Pons (tissue), 1 donor: ENCODE results near the gene MBOAT1.
"Not testable (repeated sequence)": the region's sequence is repeated elsewhere in the genome, so short reads cannot be mapped to it uniquely, and the experiment has no call there.

ENCODE experiments used
- DNase-seq: peaks from one replicate; pipeline ENCODE4 v3.0.0-alpha.2; 2016; ENCODE audit warnings: low spot score

MBOAT1 gene

GRCh38 chr6:20212392-20213111 lies at the start of gene MBOAT1:
MBOAT1 (minus strand) TSS chr6:20212469; CDS start chr6:20212234, 235 bp downstream.
- DNase-seq: peak; percentile 90

DNA sequence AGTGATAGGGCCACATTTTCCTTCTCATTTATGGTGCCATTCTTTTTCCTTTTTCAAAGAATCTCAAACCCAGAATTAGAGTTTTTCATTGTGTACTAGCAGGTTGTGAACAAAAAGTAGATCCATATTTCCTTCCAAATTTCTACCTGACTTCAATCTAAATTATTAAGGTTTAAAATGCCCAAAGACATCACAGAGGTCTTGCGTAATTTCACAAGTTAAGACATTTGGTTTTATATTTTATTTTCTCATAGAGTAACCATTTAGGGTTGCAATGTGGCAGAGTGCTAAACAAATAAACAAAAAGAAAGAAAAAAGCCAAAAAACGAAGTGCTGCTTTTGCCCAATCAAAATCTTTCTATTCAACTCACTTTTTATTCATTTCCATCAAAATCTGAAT lies 49.4 kb upstream of the MBOAT1 start:
- no peak for DNase-seq

GRCh38 chr6:20260360-20260759 lies 48.1 kb upstream of the MBOAT1 start:
- DNase-seq: no peak

DNA sequence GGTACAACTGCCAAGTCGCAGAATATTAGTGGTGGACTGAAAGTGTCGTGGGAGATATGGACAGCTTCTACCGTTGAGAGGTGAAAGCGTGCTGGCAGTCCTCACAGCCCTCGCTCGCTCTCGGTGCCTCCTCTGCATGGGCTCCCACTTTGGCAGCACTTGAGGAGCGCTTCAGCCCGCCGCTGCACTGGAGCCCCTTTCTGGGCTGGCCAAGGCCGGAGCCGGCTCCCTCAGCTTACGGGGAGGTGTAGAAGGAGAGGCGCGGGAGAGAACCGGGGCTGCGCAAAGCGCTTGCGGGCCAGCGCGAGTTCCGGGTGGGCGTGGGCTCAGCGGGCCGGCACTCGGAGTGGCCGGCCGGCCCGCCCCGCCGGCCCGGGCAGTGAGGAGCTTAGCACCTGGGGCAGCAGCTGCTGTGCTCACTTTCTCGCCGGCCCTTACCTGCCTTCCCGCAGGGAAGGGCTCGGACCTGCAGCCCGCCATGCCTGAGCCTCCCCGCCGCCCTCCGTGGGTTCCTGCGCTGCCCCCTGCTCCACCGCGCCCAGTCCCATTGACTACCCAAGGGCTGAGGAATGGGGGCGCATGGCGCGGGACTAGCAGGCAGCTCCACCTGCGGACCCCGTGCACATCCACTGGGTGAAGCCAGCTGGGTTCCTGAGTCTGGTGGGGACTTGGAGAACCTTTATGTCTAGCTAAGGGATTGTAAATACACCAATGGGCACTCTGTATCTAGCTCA lies 47.2 kb upstream of the MBOAT1 start:
- no peak for DNase-seq

- DNase-seq: no peak
These were observed 43.2 kb upstream of the MBOAT1 start for GRCh38 chr6:20255428-20255827.

GRCh38 chr6:20254295-20254694 lies 42.0 kb upstream of the MBOAT1 start:
- DNase-seq: no peak

DNA sequence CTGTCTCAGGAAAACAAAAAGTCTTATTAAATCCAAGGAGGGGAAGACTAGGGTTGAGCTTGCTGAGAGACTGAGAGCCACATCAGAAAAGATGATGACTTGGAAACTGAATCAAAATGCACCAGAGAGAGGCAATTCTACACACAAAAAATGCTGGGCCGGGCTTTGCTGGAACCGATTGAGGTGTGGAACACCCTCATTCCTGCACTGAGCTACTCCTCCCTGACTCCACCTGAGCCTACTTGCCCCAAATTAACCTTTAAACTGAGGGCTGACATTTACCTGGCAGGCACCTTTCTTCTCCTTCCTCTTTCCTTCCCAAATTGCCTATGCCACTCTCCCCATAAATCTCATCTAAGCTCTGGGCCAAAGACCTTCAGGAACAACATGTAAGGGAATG lies 40.8 kb upstream of the MBOAT1 start:
- DNase-seq: no peak

DNA sequence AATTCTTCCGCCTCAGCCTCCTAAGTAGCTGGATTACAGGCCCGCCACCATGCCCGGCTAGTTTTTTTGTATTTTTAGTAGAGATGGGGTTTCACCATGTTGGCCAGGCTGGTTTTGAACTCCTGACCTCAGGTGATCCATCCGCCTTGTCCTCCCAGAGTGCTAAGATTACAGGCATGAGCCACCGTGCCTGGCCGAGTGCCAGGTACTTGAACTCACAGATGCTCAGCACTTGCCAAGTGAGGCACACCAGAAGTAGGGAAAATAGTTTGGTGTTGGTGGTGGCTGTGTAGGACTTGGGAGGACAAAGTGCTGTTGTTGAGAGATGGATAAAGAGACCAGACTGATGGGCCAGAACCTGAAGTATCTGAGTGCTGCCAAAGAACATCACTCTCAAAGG lies 40.0 kb upstream of the MBOAT1 start:
- no peak for DNase-seq

DNA sequence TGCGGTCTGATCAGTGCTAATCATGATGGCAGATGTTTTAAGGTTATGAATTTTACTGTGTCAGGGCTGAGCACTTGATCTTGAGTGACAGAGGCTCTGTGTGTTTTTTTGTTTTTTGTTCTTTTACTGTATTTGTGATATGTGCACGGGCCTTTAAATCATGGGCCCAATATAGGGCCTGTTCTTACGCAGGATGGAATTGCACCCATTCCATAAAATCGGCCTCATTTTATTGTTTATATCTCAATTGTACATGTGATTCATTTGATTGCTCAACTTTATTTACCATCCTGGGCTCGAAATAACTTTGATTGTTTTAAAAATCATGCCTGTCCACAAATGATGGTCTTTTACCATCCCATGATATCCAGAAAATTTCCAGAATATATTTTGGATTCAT lies 39.3 kb upstream of the MBOAT1 start:
- no peak for DNase-seq

DNA sequence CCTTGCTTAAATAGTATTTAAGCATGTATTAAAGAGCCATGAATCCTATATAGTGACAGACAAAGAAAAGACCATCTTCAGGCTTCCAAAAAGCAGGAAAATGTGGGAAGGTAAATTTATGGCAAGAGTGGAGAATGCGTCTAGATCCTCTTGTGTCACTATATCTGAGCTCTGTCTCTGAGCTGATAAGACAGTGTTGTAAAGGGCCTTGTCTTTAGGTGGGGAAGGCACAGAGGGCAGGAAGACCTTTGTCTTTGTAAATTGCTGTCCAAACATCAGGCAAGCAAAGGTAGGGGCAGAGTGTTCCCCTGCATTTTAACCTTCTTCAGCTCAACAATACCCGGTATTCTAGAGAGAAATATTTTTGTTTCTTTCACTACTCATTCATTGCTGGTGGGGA lies 33.9 kb upstream of the MBOAT1 start:
- no peak for DNase-seq

DNA sequence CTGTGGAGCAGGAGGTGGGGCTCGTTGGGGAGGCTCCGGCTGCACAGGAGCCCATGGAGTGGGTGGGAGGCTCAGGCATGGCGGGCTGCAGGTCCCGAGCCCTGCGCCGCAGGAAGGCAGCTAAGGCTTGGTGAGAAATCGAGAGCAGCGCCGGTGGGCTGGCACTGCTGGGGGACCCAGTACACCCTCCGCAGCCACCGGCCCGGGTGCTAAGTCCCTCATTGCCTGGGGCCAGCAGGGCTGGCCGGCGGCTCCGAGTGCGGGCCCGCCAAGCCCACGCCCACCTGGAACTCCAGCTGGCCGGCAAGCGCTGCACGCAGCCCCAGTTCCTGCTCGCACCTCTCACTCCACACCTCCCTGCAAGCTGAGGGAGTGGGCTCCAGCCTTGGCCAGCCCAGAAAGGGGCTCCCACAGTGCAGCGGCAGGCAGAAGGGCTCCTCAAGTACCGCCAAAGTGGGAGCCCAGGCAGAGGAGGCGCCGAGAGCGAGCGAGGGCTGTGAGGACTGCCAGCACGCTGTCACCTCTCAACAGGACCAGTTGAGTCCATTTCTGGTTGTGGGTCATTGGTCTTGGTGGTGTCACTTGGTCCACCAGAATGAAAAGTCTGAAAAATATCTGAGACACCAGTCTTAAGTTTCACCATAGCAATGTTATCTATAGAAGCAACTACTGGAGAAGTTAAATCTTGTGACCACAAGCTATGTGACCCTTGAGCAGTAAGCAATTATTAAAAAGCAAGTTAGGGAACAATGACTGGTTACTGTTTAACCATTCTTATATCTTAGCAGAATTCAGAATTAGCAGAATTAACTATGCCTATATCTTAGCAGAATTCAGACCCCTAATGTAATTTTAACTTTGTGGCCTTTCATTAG lies 32.8 kb upstream of the MBOAT1 start:
- not testable (repeated sequence) for DNase-seq

DNA sequence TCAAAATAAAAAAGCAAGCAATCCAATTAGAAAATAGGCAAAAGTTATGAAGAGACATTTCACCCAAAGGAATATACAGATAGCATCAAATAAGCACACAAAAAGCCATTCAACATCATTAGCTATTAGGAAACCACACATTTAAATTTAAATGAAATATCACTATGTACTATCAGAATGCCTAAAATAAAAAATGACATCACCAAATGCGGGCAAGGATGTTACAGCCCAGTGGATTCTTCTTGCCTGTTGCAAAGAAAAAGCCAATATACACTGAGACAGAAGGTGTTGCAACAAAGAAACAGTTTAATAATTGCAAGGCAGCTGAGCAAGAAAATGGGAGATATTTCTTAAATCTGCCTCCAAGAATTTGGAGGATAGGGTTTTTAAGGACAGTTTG lies 31.0 kb upstream of the MBOAT1 start:
- DNase-seq: no peak

- no peak for DNase-seq
These were observed 30.1 kb upstream of the MBOAT1 start for GRCh38 chr6:20242397-20242796.

DNA sequence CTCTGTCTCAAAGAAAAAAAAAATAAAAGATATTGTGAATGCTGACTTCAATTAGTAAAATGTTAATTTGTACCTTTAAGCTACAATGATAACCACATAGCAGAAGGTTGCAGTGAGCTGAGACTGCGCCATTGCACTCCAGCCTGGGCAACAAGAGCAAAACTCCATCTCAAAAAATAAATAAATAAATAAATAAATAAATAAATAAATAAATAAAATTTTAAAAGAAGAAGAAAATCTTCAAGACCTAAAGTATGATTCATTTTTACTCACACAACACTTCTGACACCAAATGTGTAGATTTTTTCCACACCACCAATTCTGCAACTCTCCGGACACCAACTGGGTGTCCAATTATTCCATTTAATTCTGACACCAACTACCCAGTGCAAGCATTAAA lies 28.8 kb upstream of the MBOAT1 start:
- no peak for DNase-seq

DNA sequence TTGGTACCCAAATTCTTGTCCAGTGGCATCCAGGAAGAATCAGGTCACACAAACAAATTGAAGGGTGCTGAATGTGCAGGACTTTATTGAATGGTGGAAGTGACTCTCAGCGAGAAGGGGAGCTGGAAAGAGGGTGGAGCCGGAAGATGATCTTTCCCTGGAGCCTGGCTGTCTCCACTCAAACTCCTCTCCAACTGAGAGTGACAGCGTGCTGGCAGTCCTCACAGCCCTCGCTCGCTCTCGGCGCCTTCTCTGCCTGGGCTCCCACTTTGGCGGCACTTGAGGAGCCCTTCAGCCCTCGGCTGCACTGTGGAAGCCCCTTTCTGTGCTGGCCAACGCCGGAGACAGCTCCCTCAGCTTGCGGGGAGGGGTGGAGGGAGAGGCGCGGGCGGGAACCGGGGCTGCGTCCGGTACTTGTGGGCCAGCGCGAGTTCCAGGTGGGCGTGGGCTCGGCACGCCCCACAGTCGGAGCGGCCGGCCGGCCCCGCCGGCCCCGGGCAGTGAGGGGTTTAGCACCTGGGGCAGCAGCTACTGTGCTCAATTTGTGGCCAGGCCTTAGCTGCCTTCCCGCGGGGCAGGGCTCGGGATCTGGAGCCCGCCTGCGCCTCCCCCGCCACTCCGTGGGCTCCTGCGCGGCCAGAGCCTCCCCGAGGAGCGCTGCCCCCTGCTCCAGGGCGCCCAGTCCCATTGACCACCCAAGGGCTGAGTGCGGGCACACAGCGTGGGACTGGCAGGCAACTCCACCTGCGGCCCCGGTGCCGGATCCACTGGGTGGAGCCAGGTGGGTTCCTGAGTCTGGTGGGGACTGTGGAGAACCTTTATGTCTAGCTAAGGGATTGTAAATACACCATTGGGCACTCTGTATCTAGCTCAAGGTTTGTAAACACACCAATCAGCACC lies 26.7 kb upstream of the MBOAT1 start:
- DNase-seq: no peak

DNA sequence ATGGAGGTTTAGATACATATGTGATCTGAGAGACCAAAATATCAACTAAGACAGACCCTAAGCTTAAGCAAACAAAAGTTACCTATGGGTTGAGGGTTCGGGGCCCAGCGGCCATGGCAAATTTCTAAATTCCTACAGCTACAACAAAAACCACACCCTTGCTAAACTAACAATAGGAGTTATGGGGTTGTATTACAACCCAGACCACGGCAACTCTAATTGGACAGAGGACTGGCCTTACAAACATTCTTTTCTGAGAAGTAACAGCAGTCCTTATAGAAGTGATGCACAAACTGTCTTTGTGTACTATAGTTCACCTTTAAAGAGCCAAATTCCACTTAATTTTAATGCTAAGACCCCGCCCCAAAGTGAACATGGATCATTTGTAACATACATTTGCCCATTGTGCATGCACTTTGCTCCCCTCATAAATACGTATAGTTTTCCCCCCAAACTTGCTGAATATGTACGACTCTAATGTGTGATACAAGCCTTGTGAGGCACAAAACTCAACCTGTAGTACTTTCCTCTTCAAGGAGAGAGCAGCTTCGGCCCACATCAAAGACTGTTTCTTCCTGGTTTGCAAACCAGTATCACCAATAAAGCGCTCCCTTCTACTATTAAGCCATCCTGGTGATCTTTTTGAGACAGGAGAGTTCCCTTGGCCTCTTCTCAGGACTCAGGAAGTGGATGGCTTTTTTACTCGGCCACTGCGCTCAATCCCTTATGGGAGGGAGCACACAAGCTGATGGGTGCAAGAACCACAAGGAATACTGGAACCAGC lies 25.6 kb upstream of the MBOAT1 start:
- DNase-seq: no peak

GRCh38 chr6:20236909-20237600 lies 24.8 kb upstream of the MBOAT1 start:
- no peak for DNase-seq

DNA sequence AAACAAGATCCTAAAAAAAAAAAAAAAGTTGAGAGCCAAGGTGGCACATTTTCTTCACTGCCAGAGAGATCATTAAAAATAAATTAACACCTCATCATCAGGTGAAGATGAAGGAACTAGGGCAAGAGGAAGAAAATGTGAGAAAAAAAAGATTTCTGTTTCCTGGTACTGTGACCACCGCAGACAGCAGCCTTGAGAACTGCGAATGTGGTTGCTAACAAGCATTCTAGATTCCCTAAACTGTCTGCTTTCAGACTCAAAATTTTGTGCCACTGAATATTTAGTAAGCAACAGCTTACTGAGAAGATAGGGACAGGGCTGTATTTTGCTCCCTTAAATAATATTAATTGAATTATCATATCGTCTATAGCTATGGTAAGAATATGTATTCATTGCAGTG lies 24.1 kb upstream of the MBOAT1 start:
- no peak for DNase-seq

DNA sequence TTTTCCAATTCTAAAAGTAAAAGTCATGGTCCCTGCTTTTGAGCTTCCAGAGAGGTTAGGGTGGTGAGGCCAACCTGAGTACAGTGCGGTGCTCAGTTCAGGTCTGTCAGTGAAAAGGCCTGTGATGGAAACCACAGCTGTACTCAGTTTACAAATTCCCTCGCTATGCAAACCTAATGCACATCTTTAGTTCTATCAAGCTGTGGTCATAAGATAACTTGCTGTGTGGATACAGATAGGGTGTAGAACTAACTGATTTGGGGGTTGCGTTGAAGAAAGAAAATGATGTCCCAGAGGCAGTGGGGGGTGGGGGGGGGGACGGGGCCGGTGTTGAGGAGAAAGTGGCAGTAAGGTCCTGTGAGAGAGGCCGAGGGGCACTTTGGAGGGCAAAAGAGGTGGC lies 22.8 kb upstream of the MBOAT1 start:
- no peak for DNase-seq

DNA sequence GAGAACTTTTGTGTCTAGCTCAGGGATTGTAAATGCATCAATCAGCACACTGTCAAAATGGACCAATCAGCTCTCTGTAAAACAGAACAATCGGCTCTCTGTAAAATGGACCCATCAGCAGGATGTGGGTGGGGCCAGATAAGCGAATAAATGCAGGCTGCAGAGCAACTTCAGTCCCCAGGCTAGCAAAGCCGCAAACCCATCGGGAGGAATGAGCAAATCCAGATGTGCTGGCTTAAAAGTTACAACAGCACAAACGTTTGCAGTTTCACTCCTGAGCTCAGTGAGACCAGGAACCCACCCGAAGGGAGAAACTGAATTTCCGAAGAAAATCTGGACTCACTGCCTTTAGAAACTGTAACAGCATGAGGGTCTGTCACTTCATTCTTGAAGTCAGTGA lies 21.9 kb upstream of the MBOAT1 start:
- DNase-seq: no peak
